H1 (cell line): Measurements from ENCODE around the gene TRAF5. TPM values are rescaled to one million over a fixed set of nuclear protein-coding genes. Genes with fewer than 3 reads are reported as not detected.
"Not testable (repeated sequence)": the region's sequence is repeated elsewhere in the genome, so short reads cannot be mapped to it uniquely, and the experiment has no call there.

Experiments used
- CTCF ChIA-PET: fragments of 300-600 bp; sonication (Branson Sonifier 250); formaldehyde crosslinking; loops from one replicate; lab custom pipeline; 2021; ENCODE audit not compliant: partially characterized antibody; lab: Charles Lee
- POLR2A ChIA-PET: fragments of 300-600 bp; sonication (Branson Sonifier 250); formaldehyde crosslinking; loops from one replicate; lab custom pipeline; 2021; ENCODE audit warnings: inconsistent platforms; ENCODE audit not compliant: partially characterized antibody; lab: Charles Lee
- DNase-seq, 2 experiments: peaks; one replicate each; pipeline versions ENCODE4 v3.0.0 to v3.0.0-alpha.2; 2010 to 2022; ENCODE audit warnings: low spot score in 2 of 2, low read depth in 1 of 2, mixed read lengths in 1 of 2
- FAIRE-seq: peaks from 2 replicates; lab custom pipeline; 2011; peaks lifted over from hg19 to GRCh38; lab: Jason Lieb, UNC
- H2AFZ ChIP-seq: 2 replicates; pipeline ENCODE4 v1.8.1; 2012; ENCODE audit warnings: low read length, inconsistent platforms
- H2AK5ac ChIP-seq: 2 replicates; pipeline ENCODE4 v1.6.1; 2013; ENCODE audit warnings: low read depth, low read length
- H2BK120ac ChIP-seq: replicated peaks from 2 replicates; pipeline ENCODE3; 2013; ENCODE audit warnings: low read depth, low read length, inconsistent platforms
- H2BK12ac ChIP-seq: 2 replicates; pipeline ENCODE4 v1.6.1; 2013; ENCODE audit warnings: low read depth, low read length
- H2BK15ac ChIP-seq: 2 replicates; pipeline ENCODE4 v1.6.1; 2013; ENCODE audit warnings: low read length
- H2BK20ac ChIP-seq: 2 replicates; pipeline ENCODE4 v1.6.1; 2013; ENCODE audit warnings: low read length
- H2BK5ac ChIP-seq: 2 replicates; pipeline ENCODE4 v1.6.1; 2013; ENCODE audit warnings: low read depth, low read length
- H3K14ac ChIP-seq: 2 replicates; pipeline ENCODE4 v1.6.1; 2013; ENCODE audit warnings: inconsistent platforms; ENCODE audit not compliant: insufficient read length
- H3K18ac ChIP-seq: 2 replicates; pipeline ENCODE4 v1.6.1; 2013; ENCODE audit warnings: low read length; ENCODE audit errors: extremely low read depth
- H3K23ac ChIP-seq: 2 replicates; pipeline ENCODE4 v1.6.1; 2013; ENCODE audit warnings: inconsistent platforms; ENCODE audit not compliant: insufficient read length
- H3K23me2 ChIP-seq: 2 replicates; pipeline ENCODE4 v1.6.1; 2013; ENCODE audit warnings: low read depth, low read length
- H3K27ac ChIP-seq: 2 replicates; pipeline ENCODE4 v1.6.1; 2011; ENCODE audit warnings: low read depth, low read length, inconsistent platforms
- H3K27me3 ChIP-seq, 4 experiments: replicated peaks in 1 of 4; 1 replicate in 1 of 4; 2 replicates in 3 of 4; pipeline versions ENCODE4 v1.6.1 to v1.8.1; 2011 to 2013; ENCODE audit warnings: low read length in 3 of 4, mild to moderate bottlenecking in 3 of 4, inconsistent platforms in 2 of 4, mixed read lengths in 2 of 4, moderate library complexity in 1 of 4; ENCODE audit not compliant: control insufficient read depth in 3 of 4, insufficient read depth in 3 of 4; ENCODE audit errors: extremely low read depth in 1 of 4
- H3K36me3 ChIP-seq, 4 experiments: 2 replicates each; pipeline versions ENCODE4 v1.6.1 to v1.8.1; 2011 to 2013; ENCODE audit warnings: mild to moderate bottlenecking in 4 of 4, low read length in 3 of 4, moderate library complexity in 2 of 4, control low read depth in 1 of 4, inconsistent platforms in 1 of 4; ENCODE audit not compliant: insufficient read depth in 4 of 4, control insufficient read depth in 2 of 4
- H3K4ac ChIP-seq: replicated peaks from 2 replicates; pipeline ENCODE3; 2013; ENCODE audit warnings: low read length, low read depth, mixed read lengths, inconsistent platforms; ENCODE audit not compliant: insufficient read length
- H3K4me1 ChIP-seq, 4 experiments: replicated peaks in 1 of 4; 1 replicate in 1 of 4; 2 replicates in 3 of 4; pipeline versions ENCODE4 v1.6.1 to v1.8.1; 2011 to 2013; ENCODE audit warnings: low read length in 3 of 4, inconsistent platforms in 2 of 4, mixed read lengths in 1 of 4; ENCODE audit not compliant: insufficient read depth in 4 of 4, control insufficient read depth in 3 of 4
- H3K4me2 ChIP-seq, 2 experiments: 2 replicates each; pipeline versions ENCODE4 v1.6.1 to v1.8.1; 2011 to 2013; ENCODE audit warnings: low read depth in 2 of 2, low read length in 2 of 2, control low read depth in 1 of 2, inconsistent platforms in 1 of 2, mild to moderate bottlenecking in 1 of 2; ENCODE audit not compliant: insufficient read depth in 1 of 2
- H3K4me3 ChIP-seq, 4 experiments: fragments of 200-600, 300-600 bp in 1 of 4; sonication (generic), shearing (Covaris generic), sonication (Bioruptor Twin) in 1 of 4; 2 replicates each; pipeline versions ENCODE4 v1.5.1 to v1.8.1; 2011 to 2016; ENCODE audit warnings: low read length in 4 of 4, low read depth in 3 of 4, control low read depth in 2 of 4, inconsistent platforms in 2 of 4, mild to moderate bottlenecking in 2 of 4, mixed read lengths in 1 of 4, moderate library complexity in 1 of 4; ENCODE audit not compliant: insufficient read depth in 2 of 4; ENCODE audit errors: extremely low read depth in 1 of 4
- H3K56ac ChIP-seq: replicated peaks from 2 replicates; pipeline ENCODE3; 2013; ENCODE audit warnings: low read depth, mild to moderate bottlenecking, mixed read lengths, low read length, inconsistent platforms; ENCODE audit not compliant: insufficient read length
- H3K79me1 ChIP-seq: 2 replicates; pipeline ENCODE4 v1.6.1; 2013; ENCODE audit warnings: low read depth, low read length, control low read depth
- H3K79me2 ChIP-seq, 2 experiments: 2 replicates each; pipeline versions ENCODE4 v1.6.1 to v1.8.1; 2012 to 2013; ENCODE audit warnings: low read length in 2 of 2, mild to moderate bottlenecking in 2 of 2, inconsistent platforms in 1 of 2; ENCODE audit not compliant: insufficient read depth in 2 of 2, control insufficient read depth in 1 of 2
- H3K9ac ChIP-seq, 4 experiments: replicated peaks in 1 of 4; 1 replicate in 1 of 4; 2 replicates in 3 of 4; pipeline versions ENCODE4 v1.6.1 to v1.8.1; 2011 to 2013; ENCODE audit warnings: low read depth in 3 of 4, low read length in 3 of 4, control low read depth in 2 of 4, mild to moderate bottlenecking in 2 of 4, moderate library complexity in 2 of 4, inconsistent platforms in 1 of 4; ENCODE audit errors: extremely low read depth in 1 of 4
- H3K9me3 ChIP-seq, 2 experiments: 2 replicates each; pipeline versions ENCODE4 v1.6.1 to v1.8.1; 2012 to 2013; ENCODE audit warnings: mild to moderate bottlenecking in 2 of 2, moderate library complexity in 2 of 2, control low read depth in 1 of 2, inconsistent platforms in 1 of 2, low read depth in 1 of 2, low read length in 1 of 2, mixed read lengths in 1 of 2; ENCODE audit not compliant: insufficient read depth in 2 of 2
- H4K20me1 ChIP-seq, 2 experiments: replicated peaks in 1 of 2; 2 replicates each; pipeline versions ENCODE3 to v1.8.1; 2011 to 2013; ENCODE audit warnings: inconsistent platforms in 2 of 2, low read length in 2 of 2, mild to moderate bottlenecking in 1 of 2; ENCODE audit not compliant: insufficient read depth in 2 of 2, control insufficient read depth in 1 of 2
- H4K5ac ChIP-seq: 2 replicates; pipeline ENCODE4 v1.6.1; 2013; ENCODE audit warnings: low read length, low read depth, mixed read lengths, inconsistent platforms; ENCODE audit not compliant: insufficient read length
- H4K8ac ChIP-seq: 2 replicates; pipeline ENCODE4 v1.8.0; 2013; ENCODE audit warnings: mild to moderate bottlenecking, moderate library complexity, low read length, inconsistent platforms; ENCODE audit not compliant: insufficient read depth; ENCODE audit errors: extremely low read depth
- H4K91ac ChIP-seq: replicated peaks from 2 replicates; pipeline ENCODE3; 2013; ENCODE audit warnings: low read length, mixed read lengths, inconsistent platforms; ENCODE audit not compliant: insufficient read length
- NANOG ChIP-seq: IDR thresholded peaks from 2 replicates; pipeline ENCODE4 v1.6.1; 2011; ENCODE audit warnings: low read length, low read depth, mild to moderate bottlenecking, inconsistent platforms; ENCODE audit not compliant: insufficient read depth, poor library complexity, severe bottlenecking
- WGBS, 2 experiments: shearing (Covaris generic) in 1 of 2; methylation state at CpG; one replicate each; pipeline versions ENCODE4 v1.1.6 to v1.1.7; 2013 to 2015; ENCODE audit warnings: low lambda C conversion rate in 2 of 2, mixed read lengths in 2 of 2, inconsistent platforms in 1 of 2, low coverage in 1 of 2, missing lambda C conversion rate in 1 of 2; ENCODE audit not compliant: insufficient replicate concordance in 2 of 2, insufficient coverage in 1 of 2, insufficient read length in 1 of 2; ENCODE audit errors: extremely low coverage in 1 of 2, missing lambda C conversion rate in 1 of 2; 5-methylcytosine and 5-hydroxymethylcytosine counted together
- polyA plus RNA-seq, 7 experiments: library from polyadenylated mRNA; depleted of rRNA in 3 of 7; stranded (reverse) in 5 of 7; unstranded in 2 of 7; fragments of >200 nt in 5 of 7; fragments of 200-250 nt in 2 of 7; gene quantifications; 1 replicate in 5 of 7; 2 replicates in 1 of 7; 4 replicates in 1 of 7; pipeline versions ENCODE4 v1.2.1 to v1.2.3, GENCODE V29; 2011 to 2013; ENCODE audit warnings: missing spikeins in 2 of 7, mixed read lengths in 2 of 7
- total RNA-seq: library from RNA; stranded (reverse); fragmentation: NEBNext Ultra II Directional; extraction: Animal tissue kit (Norgen Biotek cat#: 25700); gene quantifications from 2 replicates; pipeline ENCODE4 v1.2.1, GENCODE V29; 2021

TRAF5 gene
- total and polyA plus RNA-seq, 2 of the 8 experiments (the other 6 are each of a cell fraction or from before 2014, with no cell fraction given): 13.0 to 17.1 TPM

DNA sequence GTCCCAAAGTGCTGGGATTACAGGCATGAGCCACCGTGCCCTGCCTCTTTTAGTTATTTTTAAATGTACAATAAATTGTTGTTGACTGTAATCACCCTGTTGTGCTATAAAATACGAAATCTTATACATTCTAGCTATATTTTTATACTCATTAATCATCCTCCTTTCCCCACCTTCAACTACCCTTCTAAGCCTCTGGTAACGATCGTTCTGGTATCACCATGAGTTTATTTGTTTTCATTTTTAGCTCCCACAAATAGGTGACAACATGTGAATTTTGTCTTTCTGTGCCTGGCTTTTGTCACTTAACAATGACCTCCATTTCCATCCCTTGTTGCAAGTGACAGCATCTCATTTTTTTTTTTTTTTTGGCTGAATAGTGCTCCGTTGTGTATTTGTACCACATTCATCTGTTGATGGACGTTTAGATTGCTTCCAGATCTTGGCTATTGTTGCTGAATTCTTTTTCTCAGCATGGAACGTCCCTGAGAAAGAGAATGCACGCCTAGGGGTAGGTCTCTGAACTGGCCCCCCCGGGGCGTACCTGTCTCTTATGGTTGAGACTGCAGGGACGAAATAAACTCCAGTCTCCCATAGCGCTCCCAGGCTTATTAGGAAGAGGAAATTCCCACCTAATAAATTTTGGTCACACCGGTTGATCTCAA, 71.8 kb downstream of the TRAF5 start:
- not testable (repeated sequence) for H3K36me3 ChIP-seq, H4K8ac ChIP-seq, H3K79me1 ChIP-seq, H3K23ac ChIP-seq, H3K27me3 ChIP-seq, H4K20me1 ChIP-seq, H2BK120ac ChIP-seq, H3K27ac ChIP-seq, H2AFZ ChIP-seq, H2AK5ac ChIP-seq, H2BK15ac ChIP-seq, DNase-seq, H3K9ac ChIP-seq, H3K23me2 ChIP-seq, H2BK20ac ChIP-seq, H2BK5ac ChIP-seq, H3K14ac ChIP-seq, H3K4ac ChIP-seq, H3K56ac ChIP-seq, H4K91ac ChIP-seq, H2BK12ac ChIP-seq, H4K5ac ChIP-seq, H3K4me1 ChIP-seq, H3K18ac ChIP-seq, H3K9me3 ChIP-seq
- Histone ChIP-seq H3K4me3 (peak overlapping the region in 2 of 4 experiments; percentile 9 to 53; a peak in 3 of 8 replicates), H3K79me2 (peaks cover 0 to 14% of the 10 kb centered on the region in 2 experiments; a peak in 2 of 4 replicates), H3K4me2 (peak overlapping the region; percentile 70 to 92)
- peak; percentile 88 for TF ChIP-seq NANOG
- 6% methylated on average over 13 of the region's 13 CpGs; no CpG with 5 or more reads in 1 of the 2 experiments for WGBS, 2 experiments
- POLR2A ChIA-PET: interaction anchor here (0.6 to 1.8 kb wide), 4 partner anchors 12 to 1024 kb away, joined by 3 to 8 read pairs (median 6); no protein-coding TSS in a partner anchor
- CTCF ChIA-PET: interaction anchor here (0.8 to 1.1 kb wide), 3 partner anchors 46 to 124 kb away, joined by 3 to 4 read pairs (median 4); no protein-coding TSS in a partner anchor
- FAIRE-seq: peak; percentile 82
